ENCODE data around the gene MT2A.

- TF ChIP-seq CTCF (IDR thresholded peaks at IDR 0.05) = no peak
- TF ChIP-seq POLR2A (IDR thresholded peaks at IDR 0.05) = no peak
Observed at GRCh38 chr16:56610609-56611111, 2.3 kb downstream of the MT2A start.
